Naive thymus-derived CD8-positive, alpha-beta T cell (primary cell): Measurements from ENCODE around the gene PRM1. TPM values are rescaled to one million over a fixed set of nuclear protein-coding genes. Genes with fewer than 3 reads are reported as not detected.

Experiments
- ATAC-seq, 2 donors: fragments of 150-1000 bp; cut with Tn5 transposase in 1 of 2; sonication (Bioruptor Pico), chemical (Tn5 transposase) in 1 of 2; 1 replicate in 1 of 2; 2 replicates in 1 of 2; pipeline ENCODE4 v1.10.0; 2021; ENCODE audit warnings: mild to moderate bottlenecking in 2 of 2, moderate library complexity in 2 of 2
- POLR2A ChIA-PET: fragments of 350-600 bp; sonication (Branson Sonifier 250); formaldehyde crosslinking; loops from one replicate; lab custom pipeline; 2021; ENCODE audit warnings: antibody characterized with exemption; lab: Charles Lee
- DNase-seq, 10 donors: peaks; one replicate each; pipeline versions ENCODE4 v3.0.0 to v3.0.0-alpha.2; 2020 to 2022
- H3K27ac Mint-ChIP-seq, 10 donors: one replicate each; pipeline ENCODE4 v1.8.0; 2020 to 2022; ENCODE audit warnings: mild to moderate bottlenecking in 10 of 10, mixed read lengths in 10 of 10, moderate library complexity in 4 of 10, inconsistent platforms in 1 of 10
- H3K27me3 Mint-ChIP-seq, 5 donors: one replicate each; pipeline ENCODE4 v1.8.0; 2021 to 2022; ENCODE audit warnings: mixed read lengths in 5 of 5
- H3K36me3 Mint-ChIP-seq, 3 donors: one replicate each; pipeline ENCODE4 v1.8.0; 2020 to 2022; ENCODE audit warnings: mixed read lengths in 3 of 3, mild to moderate bottlenecking in 2 of 3, inconsistent platforms in 1 of 3
- H3K4me1 Mint-ChIP-seq, 4 donors: one replicate each; pipeline ENCODE4 v1.8.0; 2021 to 2022; ENCODE audit warnings: mixed read lengths in 4 of 4
- H3K4me3 Mint-ChIP-seq, 10 donors: one replicate each; pipeline ENCODE4 v1.8.0; 2020 to 2022; ENCODE audit warnings: mild to moderate bottlenecking in 10 of 10, mixed read lengths in 10 of 10, moderate library complexity in 6 of 10, inconsistent platforms in 1 of 10
- H3K9me3 Mint-ChIP-seq, 9 donors: one replicate each; pipeline ENCODE4 v1.8.0; 2020 to 2022; ENCODE audit warnings: mixed read lengths in 9 of 9, mild to moderate bottlenecking in 3 of 9, inconsistent platforms in 1 of 9, moderate library complexity in 1 of 9
- microRNA-seq: library from miRNA; unstranded; fragments of <30 nt; microRNA quantifications from one replicate; pipeline ENCODE4 v1.2.0, GENCODE V29; 2022; ENCODE audit warnings: borderline microRNAs expressed
- polyA plus RNA-seq, 3 donors: library from polyadenylated mRNA; unstranded; fragments of 300-500 nt; fragmentation: Illumina TruSeq; gene quantifications; one replicate each; pipeline ENCODE4 v1.2.3, GENCODE V29; 2021
- total RNA-seq, 8 experiments: library from RNA in 2 of 8; stranded (reverse) in 2 of 8; gene quantifications; one replicate each; pipeline ENCODE4 v1.2.3 and lab custom pipeline; 2021 to 2026

Gene PRM1
- total and polyA plus RNA-seq, 5 experiments from 2014 or later: not detected

- H3K9me3 Mint-ChIP-seq: no peaks in the 10 kb centered on the region
- peak overlapping the region; percentile 92 to 99 (median 97) for H3K27ac Mint-ChIP-seq
- no peaks in the 10 kb centered on the region for H3K27me3 Mint-ChIP-seq
- H3K4me1 Mint-ChIP-seq: peaks cover 30 to 69% (median 65%) of the 10 kb centered on the region in 4 donors
- peak overlapping the region; percentile 63 to 84 (median 77) for H3K4me3 Mint-ChIP-seq
- no peaks in the 10 kb centered on the region for H3K36me3 Mint-ChIP-seq
- DNase-seq (peak; percentile 67 to 93 (median 86)), ATAC-seq (peak; percentile 88 to 90)
- POLR2A ChIA-PET: interaction anchor here (0.7 to 3.0 kb wide), 7 partner anchors 9 to 91 kb away, joined by 3 to 55 read pairs (median 5); partner anchors contain the start of gene SOCS1
These were observed 48.0 kb downstream of the PRM1 start for GRCh38 chr16:11232852-11233726.

GRCh38 chr16:11232302-11232851 lies 48.8 kb downstream of the PRM1 start:
- H3K9me3 Mint-ChIP-seq: no peaks in the 10 kb centered on the region
- POLR2A ChIA-PET: interaction anchor here (1.3 to 3.0 kb wide), 5 partner anchors 8 to 66 kb away, joined by 3 to 55 read pairs (median 10); partner anchors contain the start of gene SOCS1
- ATAC-seq: no peak
- H3K4me1 Mint-ChIP-seq: peaks cover 30 to 68% (median 66%) of the 10 kb centered on the region in 4 donors
- H3K27me3 Mint-ChIP-seq: no peaks in the 10 kb centered on the region
- no peak for DNase-seq
- no peaks in the 10 kb centered on the region for H3K36me3 Mint-ChIP-seq
- peak overlapping the region; percentile 92 to 99 (median 97) for H3K27ac Mint-ChIP-seq
- H3K4me3 Mint-ChIP-seq: peak overlapping the region; percentile 63 to 84 (median 77)

- no peaks in the 10 kb centered on the region for H3K9me3 Mint-ChIP-seq
- POLR2A ChIA-PET: interaction anchor here (2.3 kb wide), 1 partner anchor 24 kb away, joined by 15 read pairs; the partner anchor contains the start of gene SOCS1
- peaks cover 30 to 70% (median 63%) of the 10 kb centered on the region in 4 donors for H3K4me1 Mint-ChIP-seq
- no peaks in the 10 kb centered on the region for H3K36me3 Mint-ChIP-seq
- no peaks in the 10 kb centered on the region for H3K27me3 Mint-ChIP-seq
- ATAC-seq: no peak
- DNase-seq: no peak
- peak overlapping the region in 6 of 10 donors; percentile 15 to 74 (median 51) for H3K4me3 Mint-ChIP-seq
- peak overlapping the region; percentile 87 to 99 (median 92) for H3K27ac Mint-ChIP-seq
These were observed 49.7 kb downstream of the PRM1 start for GRCh38 chr16:11231367-11231970.

Small RNA genes within 50 kb of the gene (microRNA-seq; reads per million reads assigned to microRNA genes)
- gene MIR548H2: not detected

Other genes starting within 250 kb of the PRM1 start
- 10 to 100 TPM; 15.8 to 16.5 TPM for gene SOCS1, start 25.1 kb downstream of the PRM1 start, total RNA-seq
- gene SOCS1, start 25.1 kb downstream of the PRM1 start, polyA plus RNA-seq: 10 to 100 TPM; 13.5 to 24.0 (median 13.5) TPM
- gene TNP2, start 12.0 kb downstream of the PRM1 start, total RNA-seq: not detected
- gene TNP2, start 12.0 kb downstream of the PRM1 start, polyA plus RNA-seq: not detected
- gene PRM3, start 7.7 kb downstream of the PRM1 start, total RNA-seq: not detected
- gene PRM3, start 7.7 kb downstream of the PRM1 start, polyA plus RNA-seq: not detected
- not detected for gene PRM2, start 4.8 kb downstream of the PRM1 start, total RNA-seq
- not detected for gene PRM2, start 4.8 kb downstream of the PRM1 start, polyA plus RNA-seq
- 1 to 10 TPM; 2.4 to 2.8 TPM for gene RMI2, start 64.1 kb upstream of the PRM1 start, total RNA-seq
- gene RMI2, start 64.1 kb upstream of the PRM1 start, polyA plus RNA-seq: 10 to 100 TPM in 1 of 3 donors, 1 to 10 TPM in 2; 1.3 to 13.5 (median 7.1) TPM